Gastrocnemius medialis (tissue), 4 donors: ENCODE measurements around the gene S100PBP.

Experiments
- CTCF ChIP-seq, 5 experiments: fragments of 450-650 bp in 3 of 5; fragments of 200-600 bp in 2 of 5; sonication (generic) in 2 of 5; IDR thresholded peaks in 4 of 5; conservative IDR thresholded peaks in 1 of 5; 1 replicate in 4 of 5; 2 replicates in 1 of 5; pipeline ENCODE4 v1.5.1; 2016 to 2019; ENCODE audit warnings: antibody characterized with exemption in 5 of 5, mild to moderate bottlenecking in 3 of 5, moderate library complexity in 3 of 5
- POLR2A ChIP-seq, 2 donors: fragments of 450-650 bp; IDR thresholded peaks; one replicate each; pipeline ENCODE4 v1.6.1; 2017; ENCODE audit warnings: antibody characterized with exemption in 2 of 2, mild to moderate bottlenecking in 2 of 2, moderate library complexity in 2 of 2

GRCh38 chr1:32891241-32891570 is 73.8 kb downstream of the S100PBP start:
- TF ChIP-seq CTCF (IDR thresholded peaks at IDR 0.05 in 4 of 5, conservative IDR thresholded peaks at IDR 0.05 in 1 of 5): no peak
- no peak for TF ChIP-seq POLR2A (IDR thresholded peaks at IDR 0.05)
